DND-41 (cell line): Measurements from ENCODE around the gene ITGA7.

Source experiments
- CTCF ChIP-seq: IDR thresholded peaks from 2 replicates; pipeline ENCODE4 v1.5.1; 2012; ENCODE audit warnings: borderline replicate concordance, low read length, moderate library complexity, mild to moderate bottlenecking; ENCODE audit not compliant: poor library complexity, severe bottlenecking; ENCODE audit errors: extremely low read depth
- EZH2 ChIP-seq: IDR thresholded peaks from 3 replicates; pipeline ENCODE4 v1.6.1; 2012; ENCODE audit warnings: borderline replicate concordance, low read depth, mild to moderate bottlenecking, moderate library complexity, low read length, inconsistent platforms; ENCODE audit not compliant: severe bottlenecking

- TF ChIP-seq CTCF: no peak
- TF ChIP-seq EZH2: no peak
Observed at GRCh38 chr12:55673638-55674037, 34.1 kb downstream of the ITGA7 start.
